Measurements from ENCODE around the gene PPM1H. TPM values are rescaled to one million over a fixed set of nuclear protein-coding genes. Genes with fewer than 3 reads are reported as not detected.

PPM1H gene
- total RNA-seq, 1 donor: 0.86 TPM

DNA sequence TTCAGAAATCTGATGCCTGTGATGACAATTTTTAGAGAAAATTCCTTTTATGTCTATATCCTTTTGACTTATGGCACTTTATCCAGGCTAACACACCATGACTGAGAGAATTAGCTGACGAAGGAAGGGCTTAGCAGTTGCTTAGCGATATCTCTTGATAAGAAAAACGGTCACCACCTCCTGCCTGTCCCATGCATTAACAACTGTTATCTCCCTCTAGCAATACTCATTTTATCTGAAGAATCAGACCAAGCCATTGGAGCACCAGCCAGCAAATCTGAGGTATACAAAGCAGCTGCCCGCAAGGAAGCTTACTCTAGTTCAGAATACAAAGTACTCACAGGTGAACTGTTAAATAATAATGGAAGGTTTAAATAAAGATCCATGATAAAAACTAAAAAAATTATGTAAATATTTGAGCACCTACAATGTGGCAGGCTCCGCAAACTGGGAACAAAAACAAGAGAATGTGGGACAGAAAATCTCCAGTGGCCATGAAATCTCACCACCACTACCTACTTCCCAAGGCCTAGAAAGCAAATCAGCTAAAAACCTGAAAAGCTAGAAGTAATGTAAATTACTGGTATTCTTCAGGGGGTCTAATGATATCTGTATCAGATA is 24.3 kb downstream of the PPM1H start:
- no peak for DNase-seq (ENCODE audit: low read depth)
- no peak overlapping the region for H3K4me3 ChIP-seq (ENCODE audit: low read depth, low read length)
- TF ChIP-seq, protein P1, sequence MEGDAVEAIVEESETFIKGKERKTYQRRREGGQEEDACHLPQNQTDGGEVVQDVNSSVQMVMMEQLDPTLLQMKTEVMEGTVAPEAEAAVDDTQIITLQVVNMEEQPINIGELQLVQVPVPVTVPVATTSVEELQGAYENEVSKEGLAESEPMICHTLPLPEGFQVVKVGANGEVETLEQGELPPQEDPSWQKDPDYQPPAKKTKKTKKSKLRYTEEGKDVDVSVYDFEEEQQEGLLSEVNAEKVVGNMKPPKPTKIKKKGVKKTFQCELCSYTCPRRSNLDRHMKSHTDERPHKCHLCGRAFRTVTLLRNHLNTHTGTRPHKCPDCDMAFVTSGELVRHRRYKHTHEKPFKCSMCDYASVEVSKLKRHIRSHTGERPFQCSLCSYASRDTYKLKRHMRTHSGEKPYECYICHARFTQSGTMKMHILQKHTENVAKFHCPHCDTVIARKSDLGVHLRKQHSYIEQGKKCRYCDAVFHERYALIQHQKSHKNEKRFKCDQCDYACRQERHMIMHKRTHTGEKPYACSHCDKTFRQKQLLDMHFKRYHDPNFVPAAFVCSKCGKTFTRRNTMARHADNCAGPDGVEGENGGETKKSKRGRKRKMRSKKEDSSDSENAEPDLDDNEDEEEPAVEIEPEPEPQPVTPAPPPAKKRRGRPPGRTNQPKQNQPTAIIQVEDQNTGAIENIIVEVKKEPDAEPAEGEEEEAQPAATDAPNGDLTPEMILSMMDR (IDR thresholded peaks at IDR 0.05; ENCODE audit: insufficient read depth, low read depth, low read length): no peak

DNA sequence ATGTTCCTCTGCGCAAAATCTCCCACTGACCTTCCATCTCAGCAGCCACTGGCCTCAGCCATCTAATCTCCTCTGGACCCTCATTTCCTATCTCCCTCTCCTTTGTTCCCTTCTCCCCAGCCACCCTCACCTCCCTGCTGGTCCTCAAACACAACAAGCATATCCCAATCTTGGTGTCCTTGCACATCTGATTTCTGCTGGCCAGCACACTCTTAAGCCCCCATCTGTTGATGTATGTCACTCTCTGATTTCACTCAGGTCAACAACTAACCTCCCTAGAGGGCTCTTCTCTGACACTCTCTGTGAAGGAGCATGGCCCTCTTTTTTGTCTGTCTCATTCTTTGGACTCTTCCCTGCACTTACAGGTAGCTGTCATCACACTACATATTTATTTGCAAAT is 25.6 kb downstream of the PPM1H start:
- H3K4me3 ChIP-seq (ENCODE audit: low read depth, low read length): no peak overlapping the region
- DNase-seq (ENCODE audit: low read depth): no peak
- TF ChIP-seq, protein P1 (IDR thresholded peaks at IDR 0.05; ENCODE audit: insufficient read depth, low read depth, low read length): no peak

DNA sequence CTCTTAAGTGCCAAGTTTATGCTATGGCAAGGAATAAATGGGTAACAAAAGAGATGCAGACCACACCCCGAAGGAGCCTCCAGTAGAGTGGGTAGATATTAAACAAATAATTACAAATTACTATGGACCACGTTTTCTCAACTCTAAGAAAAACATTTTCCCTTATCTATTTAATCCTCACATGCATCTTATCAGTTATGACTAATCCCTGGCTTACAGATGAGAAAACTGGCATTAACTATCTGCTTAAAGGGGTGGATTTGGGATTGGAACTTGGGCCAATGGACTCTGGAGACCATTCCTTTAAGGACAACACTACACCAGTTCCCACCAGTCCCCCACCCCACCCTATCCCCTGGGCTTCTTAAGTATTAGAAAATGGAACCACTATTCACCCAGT is 26.3 kb downstream of the PPM1H start:
- no peak overlapping the region for H3K4me3 ChIP-seq (ENCODE audit: low read depth, low read length)
- no peak for DNase-seq (ENCODE audit: low read depth)
- TF ChIP-seq, protein P1 (IDR thresholded peaks at IDR 0.05; ENCODE audit: insufficient read depth, low read depth, low read length): no peak

DNA sequence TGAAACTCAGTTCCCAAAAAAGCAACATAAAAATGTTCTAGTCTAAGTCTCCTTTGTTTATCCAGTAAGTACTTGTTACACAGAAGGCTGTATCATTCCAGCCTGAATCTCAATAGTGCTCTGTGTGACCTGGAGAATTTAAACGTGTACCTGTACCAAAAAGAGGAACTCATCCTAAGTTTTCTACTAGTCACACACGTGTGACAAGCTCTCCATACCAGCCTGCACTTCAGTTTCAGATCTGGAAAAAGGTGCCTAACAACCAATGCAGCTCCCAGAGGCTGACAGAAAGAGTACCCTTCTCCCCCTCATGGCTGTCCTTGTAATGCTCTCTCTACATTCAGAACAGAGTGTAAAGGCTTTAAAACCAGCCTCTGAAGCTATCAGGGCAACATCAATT is 27.4 kb downstream of the PPM1H start:
- TF ChIP-seq, protein P1 (IDR thresholded peaks at IDR 0.05; ENCODE audit: insufficient read depth, low read depth, low read length): no peak
- H3K4me3 ChIP-seq (ENCODE audit: low read depth, low read length): no peak overlapping the region
- DNase-seq (ENCODE audit: low read depth): no peak

DNA sequence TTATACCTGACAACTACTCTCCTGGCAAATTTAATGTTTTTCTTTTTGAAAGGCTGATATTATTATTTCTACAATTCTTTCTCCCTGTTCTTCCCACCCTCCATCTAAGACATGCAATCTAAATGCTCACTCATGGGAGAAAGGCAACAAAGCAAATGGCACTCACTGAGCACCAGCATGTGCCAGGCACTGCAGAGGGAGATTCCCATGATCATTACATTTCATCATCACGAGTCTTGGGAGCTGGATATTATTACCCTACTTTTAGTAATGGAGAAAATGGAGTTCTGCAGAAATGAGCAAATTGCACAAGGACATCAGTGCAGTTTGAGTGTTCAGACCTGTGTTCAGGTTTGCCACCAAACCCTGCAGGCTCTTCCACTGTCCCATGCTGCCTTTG is 27.9 kb downstream of the PPM1H start:
- H3K4me3 ChIP-seq (ENCODE audit: low read depth, low read length): no peak overlapping the region
- TF ChIP-seq, protein P1 (IDR thresholded peaks at IDR 0.05; ENCODE audit: insufficient read depth, low read depth, low read length): no peak
- DNase-seq (ENCODE audit: low read depth): no peak

DNA sequence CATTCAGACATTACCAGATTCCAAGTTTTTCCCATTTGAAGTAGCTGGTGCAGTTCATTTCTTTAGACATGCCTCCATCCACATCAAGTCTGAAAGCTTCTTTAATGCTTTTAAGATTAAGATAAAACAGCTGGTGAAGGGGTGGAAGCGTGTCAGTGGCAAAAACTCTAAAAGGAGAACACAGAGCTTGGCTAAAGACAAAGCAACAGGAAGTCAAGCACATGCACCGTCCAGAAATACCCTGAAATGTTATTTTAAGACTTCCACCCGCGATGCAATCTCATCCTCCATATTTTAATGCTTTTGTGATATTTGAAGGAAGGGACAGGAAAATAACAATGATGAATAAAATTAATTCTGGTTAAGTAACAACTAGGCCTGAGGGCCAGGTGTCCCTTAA is 31.8 kb downstream of the PPM1H start:
- DNase-seq (ENCODE audit: low read depth): no peak
- TF ChIP-seq, protein P1 (IDR thresholded peaks at IDR 0.05; ENCODE audit: insufficient read depth, low read depth, low read length): no peak
- H3K4me3 ChIP-seq (ENCODE audit: low read depth, low read length): no peak overlapping the region

DNA sequence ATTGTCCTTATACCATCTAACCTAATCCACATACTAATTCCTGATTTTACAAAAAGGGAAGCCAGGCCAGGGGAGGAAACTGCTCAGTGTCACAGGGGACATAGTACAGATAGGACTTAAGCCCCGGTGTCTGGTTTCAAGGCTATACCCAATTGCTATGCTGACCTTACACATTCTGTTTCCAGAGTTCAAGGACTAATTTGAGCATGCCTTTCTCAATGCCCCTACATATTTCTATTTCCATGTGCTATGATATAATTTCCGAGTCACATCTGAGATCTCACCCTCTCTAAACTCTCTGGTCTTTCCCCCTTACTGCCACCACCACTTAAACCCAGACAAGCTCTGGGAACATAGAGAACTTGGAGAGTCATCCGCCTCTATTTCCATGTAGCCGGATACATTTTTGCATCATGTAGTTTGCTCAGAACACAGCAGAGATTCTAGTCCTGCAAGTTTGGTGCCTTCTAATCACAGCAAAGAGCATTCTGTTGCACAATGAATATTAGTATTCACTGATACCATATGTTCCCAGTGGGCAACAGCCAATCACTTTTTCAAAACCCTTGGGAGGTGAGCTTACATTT is 34.2 kb downstream of the PPM1H start:
- no peak overlapping the region for H3K4me3 ChIP-seq (ENCODE audit: low read depth, low read length)
- TF ChIP-seq, protein P1 (IDR thresholded peaks at IDR 0.05; ENCODE audit: insufficient read depth, low read depth, low read length): no peak
- no peak for DNase-seq (ENCODE audit: low read depth)
